GM23338 (cell line): ENCODE measurements around the gene FXYD7.

Source experiments
- CREB1 ChIP-seq: fragments of 250-450 bp; sonication (Bioruptor Pico); IDR thresholded peaks from 2 replicates; pipeline ENCODE4 v1.5.0; 2020; ENCODE audit warnings: low read depth, mild to moderate bottlenecking, moderate library complexity
- EZH2 ChIP-seq: fragments of 200-600 bp; sonication (generic); IDR thresholded peaks from one replicate; pipeline ENCODE4 v1.8.0; 2017; ENCODE audit warnings: antibody characterized with exemption, mild to moderate bottlenecking, low read depth; ENCODE audit not compliant: unreplicated experiment
- EZH2phosphoT487 ChIP-seq: fragments of 200-600 bp; sonication (generic); IDR thresholded peaks from one replicate; pipeline ENCODE4 v1.8.1; 2018; ENCODE audit warnings: antibody characterized with exemption; ENCODE audit not compliant: unreplicated experiment
- JUNB ChIP-seq: IDR thresholded peaks from one replicate; pipeline ENCODE4 v1.6.1; 2016; ENCODE audit warnings: antibody characterized with exemption; ENCODE audit not compliant: unreplicated experiment
- NANOG ChIP-seq: IDR thresholded peaks from 2 replicates; pipeline ENCODE4 v1.6.1; 2016; ENCODE audit warnings: antibody characterized with exemption, borderline replicate concordance
- POLR2AphosphoS5 ChIP-seq: IDR thresholded peaks from 2 replicates; pipeline ENCODE4 v1.6.1; 2016; ENCODE audit warnings: antibody characterized with exemption, low read depth
- STAT1 ChIP-seq: IDR thresholded peaks from one replicate; pipeline ENCODE4 v1.6.1; 2016; ENCODE audit warnings: antibody characterized with exemption; ENCODE audit not compliant: unreplicated experiment
- ZNF114 ChIP-seq: fragments of 250-450 bp; sonication (Bioruptor Pico); IDR thresholded peaks from 2 replicates; pipeline ENCODE4 v1.5.0; 2020; ENCODE audit warnings: mild to moderate bottlenecking, moderate library complexity
- ZNF331 ChIP-seq: fragments of 250-450 bp; sonication (Bioruptor Pico); IDR thresholded peaks from 2 replicates; pipeline ENCODE4 v1.5.0; 2020; ENCODE audit warnings: low read depth, mild to moderate bottlenecking, moderate library complexity
- TF ChIP-seq, protein P1 (sequence below), 2 experiments: fragments of 200-600 bp in 1 of 2; sonication (generic) in 1 of 2; conservative IDR thresholded peaks; 2 replicates each; pipeline versions ENCODE4 v1.5.1 to v1.6.1; 2016 to 2017; ENCODE audit warnings: antibody characterized with exemption in 2 of 2, low read depth in 2 of 2, mild to moderate bottlenecking in 2 of 2, moderate library complexity in 1 of 2
- TF ChIP-seq, protein P2 (sequence below): IDR thresholded peaks from one replicate; pipeline ENCODE4 v1.6.1; 2018; ENCODE audit warnings: antibody characterized with exemption; ENCODE audit not compliant: unreplicated experiment
- TF ChIP-seq, protein P3 (sequence below): IDR thresholded peaks from 2 replicates; pipeline ENCODE4 v1.6.1; 2016; ENCODE audit warnings: antibody characterized with exemption
- TF ChIP-seq, protein P4 (sequence below): fragments of 250-450 bp; sonication (Bioruptor Pico); IDR thresholded peaks from 2 replicates; pipeline ENCODE4 v1.5.0; 2020; ENCODE audit warnings: mild to moderate bottlenecking, moderate library complexity

DNA sequence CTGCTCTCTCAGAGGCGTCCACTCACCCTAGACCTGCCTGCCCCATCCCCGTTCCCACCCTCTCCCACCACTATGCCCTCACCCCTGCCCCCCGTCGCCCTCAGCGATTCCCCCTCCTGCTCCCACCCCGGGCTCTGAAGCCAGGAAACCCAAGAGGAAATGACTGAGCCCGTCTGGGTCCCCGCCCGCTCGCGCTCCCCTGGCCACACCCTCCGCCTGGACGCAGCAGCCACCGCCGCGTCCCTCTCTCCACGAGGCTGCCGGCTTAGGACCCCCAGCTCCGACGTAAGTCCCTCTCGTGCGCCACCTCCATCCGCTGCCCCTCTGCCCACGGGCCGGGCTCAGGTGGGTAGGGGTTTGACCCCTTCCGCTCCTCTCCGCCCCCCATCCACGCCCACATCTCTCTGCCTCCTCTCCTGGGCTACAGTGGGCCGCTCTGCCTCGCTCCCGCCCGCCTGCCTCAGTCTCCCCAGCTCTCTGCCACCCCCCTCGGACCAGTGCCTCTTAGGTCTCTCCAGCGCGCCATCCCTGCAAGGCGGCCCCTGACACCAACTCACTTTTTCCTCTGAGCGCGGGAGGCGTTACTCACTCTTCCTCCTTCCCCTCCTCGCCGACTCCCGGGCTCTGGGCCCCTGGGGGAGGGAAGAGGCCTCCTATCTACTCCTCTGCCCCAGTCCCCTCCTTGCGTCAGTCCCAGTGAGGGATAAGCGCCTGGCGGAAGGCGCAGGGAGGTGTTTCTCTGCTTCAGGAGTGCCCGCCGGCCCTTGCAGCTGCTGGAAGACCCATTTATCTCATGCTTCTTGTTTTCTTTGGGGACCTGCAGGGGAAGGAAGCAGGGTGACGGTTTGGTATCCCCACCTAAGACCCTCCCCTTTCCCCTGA, 11.7 kb downstream of the FXYD7 start, which contains the start of gene FXYD5:
- TF ChIP-seq, protein P1, sequence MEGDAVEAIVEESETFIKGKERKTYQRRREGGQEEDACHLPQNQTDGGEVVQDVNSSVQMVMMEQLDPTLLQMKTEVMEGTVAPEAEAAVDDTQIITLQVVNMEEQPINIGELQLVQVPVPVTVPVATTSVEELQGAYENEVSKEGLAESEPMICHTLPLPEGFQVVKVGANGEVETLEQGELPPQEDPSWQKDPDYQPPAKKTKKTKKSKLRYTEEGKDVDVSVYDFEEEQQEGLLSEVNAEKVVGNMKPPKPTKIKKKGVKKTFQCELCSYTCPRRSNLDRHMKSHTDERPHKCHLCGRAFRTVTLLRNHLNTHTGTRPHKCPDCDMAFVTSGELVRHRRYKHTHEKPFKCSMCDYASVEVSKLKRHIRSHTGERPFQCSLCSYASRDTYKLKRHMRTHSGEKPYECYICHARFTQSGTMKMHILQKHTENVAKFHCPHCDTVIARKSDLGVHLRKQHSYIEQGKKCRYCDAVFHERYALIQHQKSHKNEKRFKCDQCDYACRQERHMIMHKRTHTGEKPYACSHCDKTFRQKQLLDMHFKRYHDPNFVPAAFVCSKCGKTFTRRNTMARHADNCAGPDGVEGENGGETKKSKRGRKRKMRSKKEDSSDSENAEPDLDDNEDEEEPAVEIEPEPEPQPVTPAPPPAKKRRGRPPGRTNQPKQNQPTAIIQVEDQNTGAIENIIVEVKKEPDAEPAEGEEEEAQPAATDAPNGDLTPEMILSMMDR (conservative IDR thresholded peaks at IDR 0.05; ENCODE audit: low read depth in 2 of 2) = no peak
- TF ChIP-seq, protein P2, sequence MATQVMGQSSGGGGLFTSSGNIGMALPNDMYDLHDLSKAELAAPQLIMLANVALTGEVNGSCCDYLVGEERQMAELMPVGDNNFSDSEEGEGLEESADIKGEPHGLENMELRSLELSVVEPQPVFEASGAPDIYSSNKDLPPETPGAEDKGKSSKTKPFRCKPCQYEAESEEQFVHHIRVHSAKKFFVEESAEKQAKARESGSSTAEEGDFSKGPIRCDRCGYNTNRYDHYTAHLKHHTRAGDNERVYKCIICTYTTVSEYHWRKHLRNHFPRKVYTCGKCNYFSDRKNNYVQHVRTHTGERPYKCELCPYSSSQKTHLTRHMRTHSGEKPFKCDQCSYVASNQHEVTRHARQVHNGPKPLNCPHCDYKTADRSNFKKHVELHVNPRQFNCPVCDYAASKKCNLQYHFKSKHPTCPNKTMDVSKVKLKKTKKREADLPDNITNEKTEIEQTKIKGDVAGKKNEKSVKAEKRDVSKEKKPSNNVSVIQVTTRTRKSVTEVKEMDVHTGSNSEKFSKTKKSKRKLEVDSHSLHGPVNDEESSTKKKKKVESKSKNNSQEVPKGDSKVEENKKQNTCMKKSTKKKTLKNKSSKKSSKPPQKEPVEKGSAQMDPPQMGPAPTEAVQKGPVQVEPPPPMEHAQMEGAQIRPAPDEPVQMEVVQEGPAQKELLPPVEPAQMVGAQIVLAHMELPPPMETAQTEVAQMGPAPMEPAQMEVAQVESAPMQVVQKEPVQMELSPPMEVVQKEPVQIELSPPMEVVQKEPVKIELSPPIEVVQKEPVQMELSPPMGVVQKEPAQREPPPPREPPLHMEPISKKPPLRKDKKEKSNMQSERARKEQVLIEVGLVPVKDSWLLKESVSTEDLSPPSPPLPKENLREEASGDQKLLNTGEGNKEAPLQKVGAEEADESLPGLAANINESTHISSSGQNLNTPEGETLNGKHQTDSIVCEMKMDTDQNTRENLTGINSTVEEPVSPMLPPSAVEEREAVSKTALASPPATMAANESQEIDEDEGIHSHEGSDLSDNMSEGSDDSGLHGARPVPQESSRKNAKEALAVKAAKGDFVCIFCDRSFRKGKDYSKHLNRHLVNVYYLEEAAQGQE = no peak
- TF ChIP-seq EZH2phosphoT487 = no peak
- no peak for TF ChIP-seq EZH2
- TF ChIP-seq ZNF114 = no peak
- peak; percentile 72 for TF ChIP-seq POLR2AphosphoS5
- no peak for TF ChIP-seq JUNB
- TF ChIP-seq CREB1 = no peak
- TF ChIP-seq, protein P3, sequence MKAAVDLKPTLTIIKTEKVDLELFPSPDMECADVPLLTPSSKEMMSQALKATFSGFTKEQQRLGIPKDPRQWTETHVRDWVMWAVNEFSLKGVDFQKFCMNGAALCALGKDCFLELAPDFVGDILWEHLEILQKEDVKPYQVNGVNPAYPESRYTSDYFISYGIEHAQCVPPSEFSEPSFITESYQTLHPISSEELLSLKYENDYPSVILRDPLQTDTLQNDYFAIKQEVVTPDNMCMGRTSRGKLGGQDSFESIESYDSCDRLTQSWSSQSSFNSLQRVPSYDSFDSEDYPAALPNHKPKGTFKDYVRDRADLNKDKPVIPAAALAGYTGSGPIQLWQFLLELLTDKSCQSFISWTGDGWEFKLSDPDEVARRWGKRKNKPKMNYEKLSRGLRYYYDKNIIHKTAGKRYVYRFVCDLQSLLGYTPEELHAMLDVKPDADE = no peak
- TF ChIP-seq STAT1 = no peak
- no peak for TF ChIP-seq NANOG
- no peak for TF ChIP-seq ZNF331 (CRISPR knock-in tag)
- TF ChIP-seq, protein P4, sequence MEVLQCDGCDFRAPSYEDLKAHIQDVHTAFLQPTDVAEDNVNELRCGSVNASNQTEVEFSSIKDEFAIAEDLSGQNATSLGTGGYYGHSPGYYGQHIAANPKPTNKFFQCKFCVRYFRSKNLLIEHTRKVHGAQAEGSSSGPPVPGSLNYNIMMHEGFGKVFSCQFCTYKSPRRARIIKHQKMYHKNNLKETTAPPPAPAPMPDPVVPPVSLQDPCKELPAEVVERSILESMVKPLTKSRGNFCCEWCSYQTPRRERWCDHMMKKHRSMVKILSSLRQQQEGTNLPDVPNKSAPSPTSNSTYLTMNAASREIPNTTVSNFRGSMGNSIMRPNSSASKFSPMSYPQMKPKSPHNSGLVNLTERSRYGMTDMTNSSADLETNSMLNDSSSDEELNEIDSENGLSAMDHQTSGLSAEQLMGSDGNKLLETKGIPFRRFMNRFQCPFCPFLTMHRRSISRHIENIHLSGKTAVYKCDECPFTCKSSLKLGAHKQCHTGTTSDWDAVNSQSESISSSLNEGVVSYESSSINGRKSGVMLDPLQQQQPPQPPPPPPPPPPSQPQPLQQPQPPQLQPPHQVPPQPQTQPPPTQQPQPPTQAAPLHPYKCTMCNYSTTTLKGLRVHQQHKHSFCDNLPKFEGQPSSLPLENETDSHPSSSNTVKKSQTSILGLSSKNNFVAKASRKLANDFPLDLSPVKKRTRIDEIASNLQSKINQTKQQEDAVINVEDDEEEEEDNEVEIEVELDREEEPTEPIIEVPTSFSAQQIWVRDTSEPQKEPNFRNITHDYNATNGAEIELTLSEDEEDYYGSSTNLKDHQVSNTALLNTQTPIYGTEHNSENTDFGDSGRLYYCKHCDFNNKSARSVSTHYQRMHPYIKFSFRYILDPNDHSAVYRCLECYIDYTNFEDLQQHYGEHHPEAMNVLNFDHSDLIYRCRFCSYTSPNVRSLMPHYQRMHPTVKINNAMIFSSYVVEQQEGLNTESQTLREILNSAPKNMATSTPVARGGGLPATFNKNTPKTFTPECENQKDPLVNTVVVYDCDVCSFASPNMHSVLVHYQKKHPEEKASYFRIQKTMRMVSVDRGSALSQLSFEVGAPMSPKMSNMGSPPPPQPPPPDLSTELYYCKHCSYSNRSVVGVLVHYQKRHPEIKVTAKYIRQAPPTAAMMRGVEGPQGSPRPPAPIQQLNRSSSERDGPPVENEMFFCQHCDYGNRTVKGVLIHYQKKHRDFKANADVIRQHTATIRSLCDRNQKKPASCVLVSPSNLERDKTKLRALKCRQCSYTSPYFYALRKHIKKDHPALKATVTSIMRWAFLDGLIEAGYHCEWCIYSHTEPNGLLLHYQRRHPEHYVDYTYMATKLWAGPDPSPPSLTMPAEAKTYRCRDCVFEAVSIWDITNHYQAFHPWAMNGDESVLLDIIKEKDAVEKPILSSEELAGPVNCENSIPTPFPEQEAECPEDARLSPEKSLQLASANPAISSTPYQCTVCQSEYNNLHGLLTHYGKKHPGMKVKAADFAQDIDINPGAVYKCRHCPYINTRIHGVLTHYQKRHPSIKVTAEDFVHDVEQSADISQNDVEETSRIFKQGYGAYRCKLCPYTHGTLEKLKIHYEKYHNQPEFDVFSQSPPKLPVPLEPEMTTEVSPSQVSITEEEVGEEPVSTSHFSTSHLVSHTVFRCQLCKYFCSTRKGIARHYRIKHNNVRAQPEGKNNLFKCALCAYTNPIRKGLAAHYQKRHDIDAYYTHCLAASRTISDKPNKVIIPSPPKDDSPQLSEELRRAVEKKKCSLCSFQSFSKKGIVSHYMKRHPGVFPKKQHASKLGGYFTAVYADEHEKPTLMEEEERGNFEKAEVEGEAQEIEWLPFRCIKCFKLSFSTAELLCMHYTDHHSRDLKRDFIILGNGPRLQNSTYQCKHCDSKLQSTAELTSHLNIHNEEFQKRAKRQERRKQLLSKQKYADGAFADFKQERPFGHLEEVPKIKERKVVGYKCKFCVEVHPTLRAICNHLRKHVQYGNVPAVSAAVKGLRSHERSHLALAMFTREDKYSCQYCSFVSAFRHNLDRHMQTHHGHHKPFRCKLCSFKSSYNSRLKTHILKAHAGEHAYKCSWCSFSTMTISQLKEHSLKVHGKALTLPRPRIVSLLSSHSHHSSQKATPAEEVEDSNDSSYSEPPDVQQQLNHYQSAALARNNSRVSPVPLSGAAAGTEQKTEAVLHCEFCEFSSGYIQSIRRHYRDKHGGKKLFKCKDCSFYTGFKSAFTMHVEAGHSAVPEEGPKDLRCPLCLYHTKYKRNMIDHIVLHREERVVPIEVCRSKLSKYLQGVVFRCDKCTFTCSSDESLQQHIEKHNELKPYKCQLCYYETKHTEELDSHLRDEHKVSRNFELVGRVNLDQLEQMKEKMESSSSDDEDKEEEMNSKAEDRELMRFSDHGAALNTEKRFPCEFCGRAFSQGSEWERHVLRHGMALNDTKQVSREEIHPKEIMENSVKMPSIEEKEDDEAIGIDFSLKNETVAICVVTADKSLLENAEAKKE (CRISPR knock-in tag) = no peak
